IPS-18a (cell line): ENCODE results near the gene FIGNL1.

ENCODE experiments used
- H3K27ac ChIP-seq: one replicate; pipeline ENCODE4 v1.5.1; 2013; ENCODE audit warnings: low read length
- H3K27me3 ChIP-seq: one replicate; pipeline ENCODE4 v1.6.1; 2013; ENCODE audit warnings: mild to moderate bottlenecking, low read length; ENCODE audit not compliant: control insufficient read depth, insufficient read depth
- H3K36me3 ChIP-seq: one replicate; pipeline ENCODE4 v1.6.1; 2013; ENCODE audit warnings: low read depth, low read length; ENCODE audit not compliant: control insufficient read depth
- H3K4me1 ChIP-seq: one replicate; pipeline ENCODE4 v1.6.1; 2013; ENCODE audit warnings: low read depth, low read length; ENCODE audit not compliant: control insufficient read depth
- H3K4me3 ChIP-seq: one replicate; pipeline ENCODE4 v1.5.1; 2013; ENCODE audit warnings: low read length
- H3K9ac ChIP-seq: one replicate; pipeline ENCODE4 v1.6.1; 2013; ENCODE audit warnings: mild to moderate bottlenecking, low read length, moderate library complexity
- H3K9me3 ChIP-seq: one replicate; pipeline ENCODE4 v1.6.1; 2013; ENCODE audit warnings: low read depth, low read length; ENCODE audit not compliant: control insufficient read depth

Gene FIGNL1

DNA sequence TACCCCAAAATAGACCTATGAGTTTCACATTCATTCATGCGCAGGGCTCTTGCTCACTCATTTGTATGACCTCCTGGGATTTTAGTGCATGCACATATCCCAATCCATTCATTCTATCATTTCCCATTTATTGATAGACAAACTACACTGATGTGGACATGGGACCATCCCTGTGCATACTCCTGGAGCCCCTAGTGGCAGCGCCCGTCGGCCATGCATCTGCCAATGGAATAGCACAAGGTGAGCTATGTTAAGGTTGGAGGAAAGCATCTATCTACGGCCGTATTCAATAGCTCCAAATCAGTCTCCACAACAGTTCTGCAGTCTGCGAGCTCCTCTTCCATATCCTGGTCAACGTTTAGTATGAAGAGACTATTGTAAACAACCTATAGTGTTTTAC, 31.7 kb upstream of the FIGNL1 start:
- no peaks in the 10 kb centered on the region for H3K27me3 ChIP-seq
- no peak overlapping the region for H3K27ac ChIP-seq
- H3K4me1 ChIP-seq = no peaks in the 10 kb centered on the region
- no peaks in the 10 kb centered on the region for H3K36me3 ChIP-seq
- H3K9ac ChIP-seq = no peak overlapping the region
- no peaks in the 10 kb centered on the region for H3K9me3 ChIP-seq
- H3K4me3 ChIP-seq = no peak overlapping the region

DNA sequence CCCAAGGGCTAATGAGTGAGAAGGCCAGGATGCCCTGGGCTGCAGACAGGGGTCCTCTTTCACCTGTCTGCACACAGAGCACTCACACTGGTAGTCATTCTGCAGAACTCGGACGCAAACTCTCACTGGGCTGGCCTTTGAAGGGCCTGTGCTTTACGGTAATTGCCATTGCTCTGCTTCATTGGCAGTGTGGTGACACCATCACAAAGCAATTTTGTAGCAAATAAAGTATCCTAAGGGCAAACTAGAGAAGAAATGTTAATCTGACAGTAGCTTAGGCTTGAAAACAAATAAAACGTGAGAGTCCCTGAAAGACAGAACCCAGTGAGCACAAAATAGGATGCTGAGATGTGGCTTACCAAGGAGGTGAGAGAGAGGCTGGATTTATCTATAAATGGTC, 30.6 kb upstream of the FIGNL1 start:
- Histone ChIP-seq H3K27me3 (no peaks in the 10 kb centered on the region), H3K4me1 (no peaks in the 10 kb centered on the region), H3K36me3 (no peaks in the 10 kb centered on the region), H3K9ac (no peak overlapping the region), H3K4me3 (no peak overlapping the region), H3K27ac (no peak overlapping the region), H3K9me3 (no peaks in the 10 kb centered on the region)

DNA sequence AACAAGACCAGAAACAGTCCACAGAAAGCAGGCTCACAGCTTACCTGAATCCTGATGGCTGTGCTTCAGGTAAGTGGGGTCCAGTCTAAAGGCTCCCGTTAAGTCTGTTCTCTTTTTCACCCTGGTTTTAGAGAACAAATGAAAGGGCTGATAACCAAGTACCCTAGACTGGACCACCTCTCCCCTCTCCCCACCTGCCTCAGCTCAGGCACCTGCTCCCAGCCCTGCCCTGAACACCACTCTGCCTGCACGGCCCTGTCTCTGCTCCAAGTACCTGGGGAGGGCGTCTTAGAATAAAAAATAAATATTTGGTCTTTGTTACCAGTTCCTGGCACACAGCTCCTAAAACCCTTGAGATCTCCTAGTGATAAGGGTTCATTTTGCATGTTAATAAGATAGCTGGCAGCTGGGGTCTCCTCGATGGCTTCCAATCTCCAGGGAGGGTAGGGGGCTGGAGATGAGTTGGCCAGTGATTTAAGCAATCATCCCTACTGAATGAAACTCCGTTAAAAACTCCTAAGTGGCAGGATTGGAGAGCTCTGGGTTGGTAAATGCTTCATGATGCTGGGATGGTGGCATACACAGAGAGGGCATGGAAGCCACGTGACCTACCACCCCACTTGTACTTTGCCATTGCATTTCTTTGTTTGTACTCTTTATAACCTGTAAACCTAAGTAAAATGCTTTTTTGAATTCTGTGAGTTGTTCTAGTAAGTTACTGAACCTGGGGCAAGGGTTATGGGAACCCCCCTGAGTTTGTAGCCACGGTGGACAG, 29.8 kb upstream of the FIGNL1 start:
- H3K4me3 ChIP-seq = no peak overlapping the region
- H3K4me1 ChIP-seq = no peaks in the 10 kb centered on the region
- H3K9ac ChIP-seq = no peak overlapping the region
- H3K27me3 ChIP-seq = no peaks in the 10 kb centered on the region
- H3K27ac ChIP-seq = no peak overlapping the region
- H3K36me3 ChIP-seq = no peaks in the 10 kb centered on the region
- no peaks in the 10 kb centered on the region for H3K9me3 ChIP-seq

DNA sequence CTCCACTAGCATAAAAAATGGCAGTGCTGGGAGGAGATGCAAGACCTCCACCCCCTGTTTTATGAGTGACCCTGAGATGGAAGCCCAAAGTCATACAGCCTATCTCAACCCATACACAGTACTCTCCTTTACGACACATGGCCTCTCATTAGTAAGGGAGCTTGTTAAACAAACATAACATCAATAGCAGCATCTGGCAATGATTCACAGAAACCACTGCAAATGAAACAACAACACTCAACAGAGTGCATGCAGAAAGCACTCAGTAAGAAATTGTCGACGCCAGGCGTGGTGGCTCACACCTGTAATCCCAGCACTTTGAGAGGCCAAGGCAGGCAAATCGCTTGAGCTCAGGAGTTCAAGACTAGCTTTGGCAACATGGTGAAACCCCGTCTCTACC, 27.5 kb upstream of the FIGNL1 start:
- H3K4me1 ChIP-seq = no peaks in the 10 kb centered on the region
- H3K9ac ChIP-seq = no peak overlapping the region

DNA sequence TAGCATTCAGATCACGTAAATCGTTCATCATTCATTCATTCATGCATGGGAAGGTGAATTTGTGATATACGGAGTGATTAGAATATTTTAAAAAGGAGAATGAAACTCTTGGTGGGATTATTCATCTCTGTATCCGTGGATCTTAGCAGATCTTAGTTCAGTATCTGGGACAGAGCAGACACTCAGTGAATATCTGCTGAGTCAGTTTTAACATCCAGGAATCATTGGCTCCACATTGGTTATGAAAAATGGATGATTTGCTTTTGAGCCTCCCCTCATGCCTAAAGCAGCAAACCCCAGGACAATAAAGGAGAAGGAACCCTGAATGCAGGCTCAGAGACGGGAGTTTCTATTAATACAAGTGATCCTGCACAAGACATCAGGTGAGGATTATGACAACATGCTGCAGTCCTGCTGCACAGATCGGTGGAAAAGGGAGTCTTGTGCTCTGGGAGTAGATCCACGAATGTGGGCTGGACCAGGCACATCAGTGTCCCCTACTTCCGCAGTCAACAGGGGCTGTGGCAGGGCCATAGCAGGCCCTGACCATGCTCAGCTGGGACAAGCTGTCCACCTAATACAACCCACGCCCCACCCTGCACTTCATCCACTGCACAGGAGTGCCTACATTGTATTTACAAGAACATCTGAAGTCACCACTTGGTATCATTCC, 26.9 kb upstream of the FIGNL1 start:
- H3K4me3 ChIP-seq = no peak overlapping the region
- no peaks in the 10 kb centered on the region for H3K27me3 ChIP-seq
- no peaks in the 10 kb centered on the region for H3K36me3 ChIP-seq
- no peaks in the 10 kb centered on the region for H3K9me3 ChIP-seq
- no peak overlapping the region for H3K9ac ChIP-seq
- no peak overlapping the region for H3K27ac ChIP-seq
- H3K4me1 ChIP-seq = no peaks in the 10 kb centered on the region

More for the DNA sequence above, 27.5 kb upstream of the FIGNL1 start:
- no peaks in the 10 kb centered on the region for H3K36me3 ChIP-seq
- H3K27me3 ChIP-seq = no peaks in the 10 kb centered on the region
- H3K4me3 ChIP-seq = no peak overlapping the region
- no peaks in the 10 kb centered on the region for H3K9me3 ChIP-seq
- no peak overlapping the region for H3K27ac ChIP-seq

DNA sequence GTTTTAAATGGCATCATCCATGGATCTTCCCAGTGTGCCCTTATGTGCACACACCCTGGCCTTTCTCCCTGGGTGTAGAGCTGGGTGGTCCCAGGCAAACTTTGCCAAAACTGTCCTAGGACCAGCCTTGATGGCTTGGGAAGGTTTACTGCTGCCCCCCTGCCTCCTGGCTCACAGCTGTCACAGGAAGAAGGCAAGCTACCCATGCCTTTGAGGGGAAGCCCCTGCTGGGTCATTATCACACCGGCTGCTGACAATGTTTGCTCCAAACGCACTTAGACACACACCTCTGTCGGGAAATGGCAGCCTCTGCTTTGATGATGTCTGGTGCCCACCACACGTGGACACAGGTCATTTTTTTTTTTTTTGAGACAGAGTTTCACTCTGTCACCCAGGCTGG, 25.2 kb upstream of the FIGNL1 start:
- H3K36me3 ChIP-seq = no peaks in the 10 kb centered on the region
- H3K9me3 ChIP-seq = no peaks in the 10 kb centered on the region
- H3K27ac ChIP-seq = no peak overlapping the region
- no peak overlapping the region for H3K4me3 ChIP-seq
- no peaks in the 10 kb centered on the region for H3K4me1 ChIP-seq
- H3K27me3 ChIP-seq = no peaks in the 10 kb centered on the region
- H3K9ac ChIP-seq = no peak overlapping the region

DNA sequence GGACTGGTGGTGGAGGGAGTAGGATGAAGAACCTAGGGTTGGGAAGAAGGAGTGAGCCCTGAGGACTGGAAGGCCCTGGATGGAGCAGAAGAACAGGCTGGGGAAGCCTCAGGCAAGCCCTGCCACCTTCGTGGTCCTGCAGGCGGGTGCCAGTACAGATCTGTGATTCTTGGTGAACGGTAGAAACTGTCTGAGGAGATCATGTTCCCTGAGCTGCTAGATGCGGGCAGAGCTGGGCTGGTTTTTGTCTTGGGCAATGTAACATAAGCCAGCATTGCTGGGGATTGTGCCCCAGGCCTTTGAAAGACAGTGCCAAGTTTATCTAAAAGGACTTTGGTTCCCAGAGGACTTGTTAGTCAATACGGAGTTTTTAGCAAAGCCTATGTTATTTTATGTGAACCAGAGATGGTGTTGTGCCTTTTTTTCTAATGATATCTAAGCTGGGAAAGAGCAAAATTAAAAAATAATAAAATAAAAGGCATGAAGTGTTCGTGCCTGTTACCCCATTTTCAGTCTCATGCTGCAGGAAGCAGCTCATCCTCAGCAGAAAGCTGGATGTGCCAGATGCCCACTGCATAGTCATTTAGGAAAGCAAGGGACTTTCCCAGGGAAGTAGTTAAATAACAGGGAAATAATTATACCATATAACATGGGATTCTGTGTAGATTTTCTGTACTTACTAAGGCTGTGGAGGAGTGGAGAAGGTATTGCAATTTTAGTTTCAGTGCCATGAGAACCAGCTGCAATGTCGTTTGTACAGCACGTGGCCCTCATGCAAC, 24.4 kb upstream of the FIGNL1 start:
- Histone ChIP-seq H3K27ac (no peak overlapping the region), H3K9ac (no peak overlapping the region), H3K36me3 (no peaks in the 10 kb centered on the region), H3K4me3 (no peak overlapping the region), H3K27me3 (no peaks in the 10 kb centered on the region), H3K4me1 (no peaks in the 10 kb centered on the region), H3K9me3 (no peaks in the 10 kb centered on the region)

DNA sequence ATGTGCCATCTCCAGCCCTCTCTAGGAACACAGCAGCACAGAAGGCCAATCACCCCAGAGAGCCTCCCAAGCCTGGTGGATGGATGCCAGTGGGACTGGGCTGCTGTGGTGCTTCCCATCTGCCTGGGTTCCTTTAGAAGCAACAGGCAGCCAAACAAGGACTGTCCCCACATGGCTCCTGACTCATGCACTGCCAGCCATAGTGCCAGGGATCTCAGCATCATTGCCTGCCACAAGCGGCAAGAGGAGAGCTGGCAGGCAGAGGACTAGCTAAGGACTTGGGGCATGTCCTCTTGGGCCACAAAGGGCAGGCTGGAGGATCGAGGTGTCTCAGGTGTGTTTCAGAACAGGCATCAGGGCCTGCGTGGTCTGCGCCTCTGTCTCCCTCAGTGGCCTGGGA, 23.4 kb upstream of the FIGNL1 start:
- Histone ChIP-seq H3K27ac (no peak overlapping the region), H3K9me3 (no peaks in the 10 kb centered on the region), H3K27me3 (no peaks in the 10 kb centered on the region), H3K4me1 (no peaks in the 10 kb centered on the region), H3K36me3 (no peaks in the 10 kb centered on the region), H3K9ac (no peak overlapping the region), H3K4me3 (no peak overlapping the region)

DNA sequence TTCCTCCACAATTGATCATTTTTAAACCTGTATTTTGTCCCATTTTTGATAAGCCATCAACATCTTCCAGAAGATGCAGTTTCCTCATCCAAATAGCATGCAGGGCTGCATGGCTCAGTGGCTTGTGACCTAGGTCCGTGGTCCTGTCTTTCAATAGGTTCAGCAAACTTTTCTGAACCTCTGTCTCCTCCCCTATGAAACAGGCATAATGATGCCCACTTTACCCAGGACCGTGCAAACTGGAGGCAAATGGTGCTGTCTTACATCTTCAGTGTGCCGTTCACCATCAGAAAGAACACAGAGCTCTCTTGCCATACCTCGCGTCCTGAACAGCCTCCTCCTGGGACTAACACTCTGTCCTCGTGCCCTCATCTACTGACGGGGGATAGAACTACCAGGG, 22.3 kb upstream of the FIGNL1 start:
- peaks cover 5% of the 10 kb centered on the region for H3K27me3 ChIP-seq
- H3K4me1 ChIP-seq = no peaks in the 10 kb centered on the region
- H3K9me3 ChIP-seq = no peaks in the 10 kb centered on the region
- H3K27ac ChIP-seq = no peak overlapping the region
- no peak overlapping the region for H3K9ac ChIP-seq
- H3K4me3 ChIP-seq = no peak overlapping the region
- H3K36me3 ChIP-seq = no peaks in the 10 kb centered on the region

DNA sequence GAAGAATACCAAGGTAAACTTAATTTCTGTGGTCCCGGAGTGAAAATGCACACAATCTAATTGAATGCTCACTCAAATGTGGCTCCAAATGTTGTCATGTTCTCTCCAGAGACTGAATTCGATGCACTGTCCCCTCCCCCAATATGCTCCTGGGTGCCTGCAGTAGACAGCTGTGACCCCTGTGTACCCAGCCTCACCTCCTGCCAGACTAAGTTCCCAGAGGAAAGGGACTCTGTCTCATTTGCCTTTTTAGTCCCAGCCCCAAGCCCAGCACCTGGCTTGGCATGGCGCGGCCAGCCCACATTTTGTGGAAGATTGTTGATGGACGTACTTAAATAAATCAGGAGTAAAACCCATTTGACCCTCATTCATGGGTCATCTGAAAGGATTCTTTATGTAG, 21.8 kb upstream of the FIGNL1 start:
- Histone ChIP-seq H3K27me3 (peaks cover 10% of the 10 kb centered on the region), H3K9ac (no peak overlapping the region), H3K4me1 (no peaks in the 10 kb centered on the region), H3K27ac (no peak overlapping the region), H3K4me3 (no peak overlapping the region), H3K9me3 (no peaks in the 10 kb centered on the region), H3K36me3 (no peaks in the 10 kb centered on the region)

DNA sequence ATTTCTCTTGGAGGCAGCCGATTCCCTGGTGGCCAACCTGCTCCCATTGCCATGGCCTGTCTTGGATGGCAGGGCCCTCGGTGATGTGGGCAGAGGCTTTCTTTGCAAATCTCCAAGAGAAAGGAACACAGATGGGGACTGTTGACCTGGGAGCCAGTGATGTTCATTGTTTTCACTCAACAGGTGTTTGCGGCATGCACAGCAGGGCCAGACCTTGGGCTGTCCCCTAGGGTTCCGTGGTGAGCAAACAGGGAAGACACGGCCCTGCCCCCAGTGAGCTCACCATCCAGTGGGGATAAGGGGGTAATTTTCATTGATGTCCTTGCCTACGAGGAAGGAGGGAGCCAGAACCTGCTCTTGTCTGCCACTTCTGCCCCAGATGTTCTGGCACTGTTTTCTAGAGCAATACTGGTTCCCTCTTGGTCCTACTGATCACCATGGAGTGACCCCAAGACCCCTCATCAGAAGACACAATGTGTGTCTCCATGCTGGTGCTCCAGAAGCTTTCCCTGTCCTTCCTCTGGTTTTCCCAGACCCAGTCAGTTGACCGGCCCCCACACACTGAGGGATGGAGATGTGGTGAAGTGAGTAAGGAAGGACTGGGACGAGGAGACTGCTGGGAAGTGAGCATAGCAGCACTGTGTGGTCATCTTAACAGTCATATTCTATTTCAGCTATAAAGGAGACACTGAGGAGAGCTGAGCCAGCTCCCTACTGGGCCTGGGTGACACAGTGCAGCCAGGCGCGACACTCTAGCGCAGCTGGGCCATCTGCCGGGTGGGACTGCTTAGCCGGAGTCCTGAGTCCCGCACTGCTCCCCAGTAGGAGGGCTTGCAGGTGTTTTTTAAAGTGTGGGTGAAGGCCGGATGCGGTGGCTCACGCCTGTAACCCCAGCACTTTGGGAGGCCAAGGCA, 20.4 kb upstream of the FIGNL1 start:
- H3K4me1 ChIP-seq = no peaks in the 10 kb centered on the region
- H3K27me3 ChIP-seq = peaks cover 11% of the 10 kb centered on the region
- H3K36me3 ChIP-seq = no peaks in the 10 kb centered on the region
- H3K4me3 ChIP-seq = no peak overlapping the region
- H3K9ac ChIP-seq = no peak overlapping the region
- no peaks in the 10 kb centered on the region for H3K9me3 ChIP-seq
- H3K27ac ChIP-seq = no peak overlapping the region
